Activated CD4-positive, alpha-beta T cell treated with anti-CD3 and anti-CD28 coated beads for 36 hours (primary cell): ENCODE measurements around the gene POLR3B. TPM values are rescaled to one million over a fixed set of nuclear protein-coding genes. Genes with fewer than 3 reads are reported as not detected.
"Not testable (repeated sequence)": the region's sequence is repeated elsewhere in the genome, so short reads cannot be mapped to it uniquely, and the experiment has no call there.

Experiments
- ATAC-seq: fragments of 200-7000 bp; cut with Tn5 transposase; one replicate; pipeline ENCODE4 v1.10.0; 2021; ENCODE audit warnings: mild to moderate bottlenecking, moderate library complexity
- CTCF ChIA-PET: fragments of 350-600 bp; sonication (Branson Sonifier 250); formaldehyde crosslinking; loops from one replicate; lab custom pipeline; 2021; ENCODE audit warnings: antibody characterized with exemption; lab: Charles Lee
- POLR2A ChIA-PET: fragments of 350-600 bp; sonication (Branson Sonifier 250); formaldehyde crosslinking; loops from one replicate; lab custom pipeline; 2021; ENCODE audit warnings: antibody characterized with exemption, inconsistent platforms; lab: Charles Lee
- DNase-seq: peaks from one replicate; pipeline ENCODE4 v3.0.0-alpha.2; 2020
- H3K27ac Mint-ChIP-seq: one replicate; pipeline ENCODE4 v1.8.0; 2021; ENCODE audit warnings: mixed read lengths
- H3K27me3 Mint-ChIP-seq: one replicate; pipeline ENCODE4 v1.8.0; 2021; ENCODE audit warnings: mixed read lengths
- H3K36me3 Mint-ChIP-seq: one replicate; pipeline ENCODE4 v1.8.0; 2021; ENCODE audit warnings: low read depth, mixed read lengths
- H3K4me1 Mint-ChIP-seq: one replicate; pipeline ENCODE4 v1.8.0; 2021; ENCODE audit warnings: mixed read lengths
- H3K4me3 Mint-ChIP-seq: one replicate; pipeline ENCODE4 v1.8.0; 2021; ENCODE audit warnings: mild to moderate bottlenecking, moderate library complexity, mixed read lengths
- H3K9me3 Mint-ChIP-seq: one replicate; pipeline ENCODE4 v1.8.0; 2021; ENCODE audit warnings: low read depth, mixed read lengths
- intact Hi-C, 2 experiments: fragments of 100-400 bp; cut with DNase I in 1 of 2; cut with micrococcal nuclease in 1 of 2; formaldehyde crosslinking; loops; one replicate each; pipeline versions ENCODE4 v1.14.2 to v1.15.1; 2022 to 2024; cut with DNase I, micrococcal nuclease
- total RNA-seq, 2 experiments: library from RNA; stranded (reverse); gene quantifications; one replicate each; pipeline ENCODE4 v1.2.3, GENCODE V29; 2021

The POLR3B gene
- total RNA-seq, 2 experiments from 2014 or later, result 9.1 to 11.7 TPM

- CTCF ChIA-PET, result interaction anchor here (0.8 kb wide), 1 partner anchor 78 kb away, joined by 3 read pairs; no protein-coding TSS in a partner anchor
- Mint-ChIP-seq H3K9me3 (no peaks in the 10 kb centered on the region), H3K36me3 (peaks cover 34% of the 10 kb centered on the region), H3K27ac (no peak overlapping the region), H3K4me3 (no peak overlapping the region), H3K4me1 (no peaks in the 10 kb centered on the region), H3K27me3 (no peaks in the 10 kb centered on the region)
- POLR2A ChIA-PET, result no interaction called here
- DNase-seq, result no peak
- ATAC-seq, result no peak
- intact Hi-C loops, result no loop called here
Observed at GRCh38 chr12:106436164-106436563, 78.6 kb downstream of the POLR3B start.

- ChIA-PET CTCF (no interaction called here), POLR2A (no interaction called here)
- ATAC-seq (no peak), DNase-seq (no peak)
- H3K4me1 Mint-ChIP-seq, result no peaks in the 10 kb centered on the region
- intact Hi-C loops, result no loop called here
- H3K27ac Mint-ChIP-seq, result no peak overlapping the region
- H3K36me3 Mint-ChIP-seq, result peaks cover 19% of the 10 kb centered on the region
- no peak overlapping the region for H3K4me3 Mint-ChIP-seq
- no peaks in the 10 kb centered on the region for H3K27me3 Mint-ChIP-seq
- H3K9me3 Mint-ChIP-seq, result no peaks in the 10 kb centered on the region
Observed at GRCh38 chr12:106442575-106442974, 85.0 kb downstream of the POLR3B start.

- Mint-ChIP-seq H3K27ac (no peak overlapping the region), H3K4me3 (no peak overlapping the region), H3K36me3 (peaks cover 16% of the 10 kb centered on the region), H3K4me1 (no peaks in the 10 kb centered on the region), H3K9me3 (no peaks in the 10 kb centered on the region), H3K27me3 (no peaks in the 10 kb centered on the region)
- ChIA-PET CTCF (no interaction called here), POLR2A (no interaction called here)
- ATAC-seq (no peak), DNase-seq (no peak)
- intact Hi-C loops, result no loop called here
Observed at GRCh38 chr12:106445053-106445452, 87.5 kb downstream of the POLR3B start.

DNA sequence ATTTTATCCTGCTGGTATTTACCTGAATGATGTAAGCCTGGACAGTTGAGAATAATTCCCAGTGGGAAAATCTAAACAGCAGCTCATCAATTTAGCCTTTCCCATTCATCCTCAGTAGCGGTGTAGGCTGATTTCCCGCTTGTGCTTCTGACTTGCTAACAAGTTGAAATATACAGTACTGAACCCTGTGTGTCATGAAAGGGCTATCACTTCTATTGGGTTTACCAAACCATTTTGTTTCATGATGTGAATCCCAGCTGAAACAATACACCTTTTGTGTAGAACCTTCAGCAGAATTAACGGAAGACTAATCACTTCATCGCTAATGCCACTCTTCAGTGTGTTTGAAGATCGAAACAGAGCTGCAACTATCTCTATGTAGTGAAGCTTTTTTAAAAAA lies 88.4 kb downstream of the POLR3B start:
- CTCF ChIA-PET, result interaction anchor here (0.7 kb wide), 1 partner anchor 89 kb away, joined by 3 read pairs; no protein-coding TSS in a partner anchor
- Mint-ChIP-seq H3K27ac (no peak overlapping the region), H3K36me3 (peaks cover 10% of the 10 kb centered on the region), H3K27me3 (no peaks in the 10 kb centered on the region), H3K4me3 (no peak overlapping the region), H3K9me3 (no peaks in the 10 kb centered on the region), H3K4me1 (no peaks in the 10 kb centered on the region)
- no peak for ATAC-seq
- intact Hi-C loops, result no loop called here
- DNase-seq, result no peak
- POLR2A ChIA-PET, result no interaction called here

DNA sequence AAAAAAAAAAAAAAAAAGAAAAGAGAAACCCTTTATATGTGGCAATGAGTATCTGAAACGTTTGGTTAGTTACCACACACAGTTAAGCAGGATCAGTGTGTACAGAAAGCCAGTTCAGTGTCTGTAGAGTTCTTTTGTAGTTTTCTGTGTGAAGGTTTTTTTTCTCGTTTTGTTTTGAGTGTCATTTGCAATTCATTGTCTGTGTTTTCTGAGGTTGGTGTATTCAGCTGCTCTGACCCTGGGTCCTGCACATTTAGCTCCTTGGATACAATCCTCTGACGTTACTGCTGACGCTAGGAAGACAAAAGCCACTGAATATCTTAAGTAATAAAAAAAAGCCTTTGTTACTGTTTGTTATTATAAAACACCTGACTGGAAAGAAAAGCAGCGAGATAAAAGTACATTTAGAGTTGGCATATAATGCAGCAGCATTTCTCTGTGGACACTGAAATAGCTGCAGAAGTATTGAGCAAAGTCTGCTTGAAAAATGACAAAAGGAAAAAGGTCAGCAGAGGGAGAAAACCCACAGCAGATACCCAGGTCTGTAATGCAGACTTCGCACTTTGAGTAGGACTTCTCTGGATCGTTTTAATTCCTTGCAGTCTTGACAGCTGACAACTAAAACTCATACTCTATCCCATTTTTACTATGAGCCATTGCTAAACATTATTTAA lies 89.0 kb downstream of the POLR3B start:
- H3K27ac Mint-ChIP-seq, result no peak overlapping the region
- CTCF ChIA-PET, result interaction anchor here (0.7 kb wide), 1 partner anchor 90 kb away, joined by 3 read pairs; no protein-coding TSS in a partner anchor

DNA sequence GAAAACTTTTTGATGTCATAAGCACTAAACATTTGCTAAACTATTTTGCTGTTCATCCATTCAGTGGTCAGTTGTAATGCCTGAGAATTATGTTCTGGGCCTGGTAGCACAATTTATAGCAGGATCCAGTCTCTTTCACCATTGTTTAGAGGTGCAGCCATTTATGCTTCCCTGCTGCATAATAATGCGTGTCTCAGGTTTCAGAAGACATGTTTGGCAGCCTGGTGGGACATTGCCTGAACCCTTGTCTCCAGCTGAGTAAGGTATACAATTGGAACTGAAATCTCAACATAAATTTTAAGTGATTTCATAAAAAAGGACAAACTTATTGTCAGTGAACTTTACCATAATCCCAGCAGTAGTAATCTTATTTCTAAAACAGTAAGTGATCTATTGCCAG lies 94.8 kb downstream of the POLR3B start:
- no peaks in the 10 kb centered on the region for H3K4me1 Mint-ChIP-seq
- no peak for ATAC-seq
- H3K27me3 Mint-ChIP-seq, result no peaks in the 10 kb centered on the region
- no peak overlapping the region for H3K4me3 Mint-ChIP-seq
- CTCF ChIA-PET, result no interaction called here
- no peak overlapping the region for H3K27ac Mint-ChIP-seq
- intact Hi-C loops, result no loop called here
- no peaks in the 10 kb centered on the region for H3K9me3 Mint-ChIP-seq
- peaks cover 12% of the 10 kb centered on the region for H3K36me3 Mint-ChIP-seq
- DNase-seq, result no peak
- POLR2A ChIA-PET, result no interaction called here

More for the DNA sequence above, 89.0 kb downstream of the POLR3B start:
- ATAC-seq (no peak), DNase-seq (no peak)
- Mint-ChIP-seq H3K9me3 (no peaks in the 10 kb centered on the region), H3K36me3 (peaks cover 10% of the 10 kb centered on the region), H3K4me1 (no peaks in the 10 kb centered on the region), H3K4me3 (no peak overlapping the region), H3K27me3 (no peaks in the 10 kb centered on the region)
- POLR2A ChIA-PET, result no interaction called here
- intact Hi-C loops, result no loop called here

- POLR2A ChIA-PET, result no interaction called here
Observed at GRCh38 chr12:106455111-106455510, 97.6 kb downstream of the POLR3B start.

DNA sequence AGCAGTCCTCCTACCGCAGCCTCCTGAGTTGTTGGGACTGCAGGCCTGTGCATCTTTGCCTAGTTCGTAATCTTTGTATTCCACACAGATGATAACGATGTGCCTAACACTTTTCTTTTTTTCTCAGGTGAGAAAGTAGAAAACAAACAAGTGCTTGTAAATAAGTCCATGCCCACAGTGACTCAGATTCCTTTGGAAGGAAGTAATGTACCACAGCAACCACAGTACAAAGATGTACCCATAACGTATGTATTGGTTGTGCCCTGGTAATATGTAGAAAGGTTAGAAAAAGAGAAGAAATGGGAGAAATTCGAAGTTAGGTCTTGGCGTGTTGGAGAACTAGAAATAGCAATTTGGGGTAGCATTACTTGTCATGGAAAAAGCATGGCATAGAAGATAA lies 101.6 kb downstream of the POLR3B start:
- H3K4me1 Mint-ChIP-seq, result peaks cover 5% of the 10 kb centered on the region
- POLR2A ChIA-PET, result no interaction called here
- H3K4me3 Mint-ChIP-seq, result no peak overlapping the region
- H3K9me3 Mint-ChIP-seq, result no peaks in the 10 kb centered on the region
- H3K36me3 Mint-ChIP-seq, result peaks cover 32% of the 10 kb centered on the region
- DNase-seq (no peak), ATAC-seq (no peak)
- intact Hi-C loops, result no loop called here
- CTCF ChIA-PET, result no interaction called here
- H3K27me3 Mint-ChIP-seq, result no peaks in the 10 kb centered on the region
- H3K27ac Mint-ChIP-seq, result no peak overlapping the region

More at GRCh38 chr12:106455111-106455510, 97.6 kb downstream of the POLR3B start:
- H3K4me1 Mint-ChIP-seq, result no peaks in the 10 kb centered on the region
- H3K27me3 Mint-ChIP-seq, result no peaks in the 10 kb centered on the region
- peaks cover 19% of the 10 kb centered on the region for H3K36me3 Mint-ChIP-seq
- DNase-seq (no peak), ATAC-seq (no peak)
- intact Hi-C loops, result no loop called here
- H3K27ac Mint-ChIP-seq, result no peak overlapping the region
- no peaks in the 10 kb centered on the region for H3K9me3 Mint-ChIP-seq
- H3K4me3 Mint-ChIP-seq, result no peak overlapping the region
- CTCF ChIA-PET, result no interaction called here

- Mint-ChIP-seq H3K4me3 (no peak overlapping the region), H3K36me3 (peaks cover 33% of the 10 kb centered on the region), H3K4me1 (peaks cover 5% of the 10 kb centered on the region), H3K27me3 (no peaks in the 10 kb centered on the region), H3K9me3 (no peaks in the 10 kb centered on the region), H3K27ac (no peak overlapping the region)
- ChIA-PET POLR2A (no interaction called here), CTCF (no interaction called here)
- no peak for DNase-seq
- intact Hi-C loops, result no loop called here
- ATAC-seq, result no peak
Observed at GRCh38 chr12:106459534-106459933, 102.0 kb downstream of the POLR3B start.

- no peak for DNase-seq
- CTCF ChIA-PET, result no interaction called here
- no peaks in the 10 kb centered on the region for H3K27me3 Mint-ChIP-seq
- no peak for ATAC-seq
- peaks cover 5% of the 10 kb centered on the region for H3K4me1 Mint-ChIP-seq
- no peak overlapping the region for H3K27ac Mint-ChIP-seq
- H3K4me3 Mint-ChIP-seq, result no peak overlapping the region
- peaks cover 46% of the 10 kb centered on the region for H3K36me3 Mint-ChIP-seq
- intact Hi-C loops, result no loop called here
- POLR2A ChIA-PET, result interaction anchor here (0.6 kb wide), 1 partner anchor 493 kb away, joined by 4 read pairs; no protein-coding TSS in a partner anchor
- no peaks in the 10 kb centered on the region for H3K9me3 Mint-ChIP-seq
Observed at GRCh38 chr12:106461730-106462129, 104.2 kb downstream of the POLR3B start.

DNA sequence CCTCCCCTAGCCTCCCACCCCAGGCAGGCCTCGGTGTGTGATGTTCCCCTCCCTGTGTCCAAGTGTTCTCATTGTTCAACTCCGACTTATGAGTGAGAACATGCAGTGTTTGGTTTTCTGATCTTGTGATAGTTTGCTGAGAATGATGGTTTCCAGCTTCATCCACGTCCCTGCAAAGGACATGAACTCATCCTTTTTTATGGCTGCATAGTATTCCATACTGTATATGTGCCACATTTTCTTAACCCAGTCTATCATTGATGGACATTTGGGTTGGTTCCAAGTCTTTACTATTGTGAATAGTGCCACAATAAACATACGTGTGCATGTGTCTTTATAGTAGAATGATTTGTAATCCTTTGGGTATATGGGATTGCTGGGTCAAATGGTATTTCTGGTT lies 108.1 kb downstream of the POLR3B start:
- H3K4me1 Mint-ChIP-seq, H3K27ac Mint-ChIP-seq, CTCF ChIA-PET, ATAC-seq, H3K9me3 Mint-ChIP-seq, POLR2A ChIA-PET, H3K27me3 Mint-ChIP-seq, H3K4me3 Mint-ChIP-seq, intact Hi-C loops, DNase-seq: not testable (repeated sequence)
- peaks cover 70% of the 10 kb centered on the region for H3K36me3 Mint-ChIP-seq

GRCh38 chr12:106475662-106476061 lies 118.1 kb downstream of the POLR3B start:
- intact Hi-C loops, CTCF ChIA-PET: not testable (repeated sequence)

More at GRCh38 chr12:106475662-106476061, 118.1 kb downstream of the POLR3B start:
- peaks cover 16% of the 10 kb centered on the region for H3K36me3 Mint-ChIP-seq
- H3K27me3 Mint-ChIP-seq, POLR2A ChIA-PET, ATAC-seq, H3K27ac Mint-ChIP-seq, H3K9me3 Mint-ChIP-seq, DNase-seq, H3K4me1 Mint-ChIP-seq, H3K4me3 Mint-ChIP-seq: not testable (repeated sequence)
